HL-60 (cell line): ENCODE data around the gene NT5E.
A peak's percentile ranks its signal among the peaks of the same experiment; 100 is the strongest.

Experiments
- POLR2AphosphoS5 ChIP-seq: IDR thresholded peaks from 2 replicates; pipeline ENCODE4 v1.6.1; 2012; ENCODE audit warnings: low read depth
- REST ChIP-seq: IDR thresholded peaks from 2 replicates; pipeline ENCODE4 v1.6.1; 2012; ENCODE audit warnings: low read depth; ENCODE audit not compliant: insufficient replicate concordance
- TF ChIP-seq, protein P1 (sequence below): IDR thresholded peaks from one replicate; pipeline ENCODE4 v1.5.1; 2011; ENCODE audit warnings: low read length, control low read depth, inconsistent platforms; ENCODE audit not compliant: insufficient read depth

DNA sequence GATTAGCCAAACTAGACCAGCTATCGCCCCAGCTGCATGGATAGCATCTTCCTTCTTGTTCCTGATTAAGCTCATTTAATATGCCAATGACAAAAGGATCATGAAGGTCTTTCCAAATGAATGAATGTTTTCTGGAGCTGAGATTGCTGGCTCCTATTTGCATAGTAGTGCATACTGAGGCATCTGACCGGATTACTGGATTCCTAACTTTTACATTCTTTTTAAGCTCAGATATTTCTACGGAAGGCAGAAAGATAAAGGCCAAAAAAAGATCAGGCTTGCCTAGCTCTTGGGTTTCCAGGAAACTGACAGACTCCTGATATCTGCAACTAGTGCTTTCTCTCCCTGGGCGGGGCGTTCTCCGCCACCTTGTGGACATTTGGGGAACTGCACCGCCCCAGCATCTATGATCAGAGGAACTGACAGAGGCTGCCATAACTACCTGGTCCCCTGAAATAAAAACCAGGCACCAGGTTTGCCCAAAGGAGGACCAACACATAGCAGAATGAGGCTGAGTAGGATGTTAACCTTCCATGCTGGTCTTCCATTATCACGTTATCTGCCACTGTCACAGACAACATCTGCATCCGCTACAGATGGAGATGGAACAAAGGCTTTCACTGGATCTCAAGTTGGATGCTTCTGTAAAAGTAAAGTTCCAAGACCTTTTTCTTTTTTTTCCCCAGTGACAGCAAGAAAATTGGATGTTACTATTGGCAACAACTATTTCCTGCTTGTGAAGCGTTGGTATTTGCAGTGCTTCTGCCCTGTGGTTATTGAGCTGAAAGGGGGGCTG lies 33.2 kb downstream of the NT5E start:
- TF ChIP-seq, protein P1, sequence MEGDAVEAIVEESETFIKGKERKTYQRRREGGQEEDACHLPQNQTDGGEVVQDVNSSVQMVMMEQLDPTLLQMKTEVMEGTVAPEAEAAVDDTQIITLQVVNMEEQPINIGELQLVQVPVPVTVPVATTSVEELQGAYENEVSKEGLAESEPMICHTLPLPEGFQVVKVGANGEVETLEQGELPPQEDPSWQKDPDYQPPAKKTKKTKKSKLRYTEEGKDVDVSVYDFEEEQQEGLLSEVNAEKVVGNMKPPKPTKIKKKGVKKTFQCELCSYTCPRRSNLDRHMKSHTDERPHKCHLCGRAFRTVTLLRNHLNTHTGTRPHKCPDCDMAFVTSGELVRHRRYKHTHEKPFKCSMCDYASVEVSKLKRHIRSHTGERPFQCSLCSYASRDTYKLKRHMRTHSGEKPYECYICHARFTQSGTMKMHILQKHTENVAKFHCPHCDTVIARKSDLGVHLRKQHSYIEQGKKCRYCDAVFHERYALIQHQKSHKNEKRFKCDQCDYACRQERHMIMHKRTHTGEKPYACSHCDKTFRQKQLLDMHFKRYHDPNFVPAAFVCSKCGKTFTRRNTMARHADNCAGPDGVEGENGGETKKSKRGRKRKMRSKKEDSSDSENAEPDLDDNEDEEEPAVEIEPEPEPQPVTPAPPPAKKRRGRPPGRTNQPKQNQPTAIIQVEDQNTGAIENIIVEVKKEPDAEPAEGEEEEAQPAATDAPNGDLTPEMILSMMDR, result peak; percentile 99
- TF ChIP-seq REST (no peak), POLR2AphosphoS5 (no peak)
